ENCODE results near the gene AMOTL1. TPM values are rescaled to one million over a fixed set of nuclear protein-coding genes. Genes with fewer than 3 reads are reported as not detected.
"Not testable (repeated sequence)": the region's sequence is repeated elsewhere in the genome, so short reads cannot be mapped to it uniquely, and the experiment has no call there.

AMOTL1 gene
- total RNA-seq, 2 experiments from 2014 or later, result 3.9 to 4.6 TPM

DNA sequence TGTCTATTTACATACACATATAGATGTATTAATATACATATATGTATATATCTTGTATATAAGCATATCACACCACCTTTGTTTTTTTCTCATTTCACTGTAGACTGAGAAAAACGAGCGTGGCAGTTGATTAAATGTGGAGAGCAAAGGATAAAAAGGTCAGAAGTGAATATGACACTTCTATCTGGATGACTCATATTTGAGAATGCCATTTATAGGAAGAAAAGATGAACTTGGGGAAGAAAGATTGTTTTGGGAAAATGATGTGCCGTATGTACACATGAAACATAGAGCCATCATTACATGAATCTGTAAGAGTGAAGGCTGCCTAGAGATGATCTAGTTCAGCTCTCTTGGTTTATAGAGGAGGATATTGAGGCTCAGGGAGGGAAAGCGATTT lies 28.7 kb downstream of the AMOTL1 start:
- no peaks in the 10 kb centered on the region for H3K9me3 Mint-ChIP-seq (ENCODE audit: low read depth)
- ATAC-seq (no peak), DNase-seq (no peak)
- H3K4me1 Mint-ChIP-seq, result no peaks in the 10 kb centered on the region
- CTCF ChIA-PET, result no interaction called here
- no peaks in the 10 kb centered on the region for H3K36me3 Mint-ChIP-seq
- peaks cover 10% of the 10 kb centered on the region for H3K27me3 Mint-ChIP-seq
- H3K4me3 Mint-ChIP-seq, result no peak overlapping the region
- no peak overlapping the region for H3K27ac Mint-ChIP-seq

DNA sequence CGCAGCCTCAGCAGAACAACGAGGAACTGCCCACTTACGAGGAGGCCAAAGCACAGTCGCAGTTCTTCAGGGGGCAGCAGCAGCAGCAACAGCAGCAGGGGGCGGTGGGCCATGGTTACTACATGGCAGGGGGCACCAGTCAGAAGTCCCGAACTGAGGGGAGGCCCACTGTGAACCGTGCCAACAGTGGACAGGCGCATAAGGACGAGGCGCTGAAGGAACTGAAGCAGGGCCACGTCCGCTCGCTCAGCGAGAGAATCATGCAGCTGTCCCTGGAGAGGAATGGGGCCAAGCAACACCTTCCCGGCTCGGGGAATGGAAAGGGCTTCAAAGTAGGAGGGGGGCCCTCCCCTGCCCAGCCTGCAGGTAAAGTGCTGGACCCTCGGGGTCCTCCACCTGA lies 31.6 kb downstream of the AMOTL1 start:
- DNase-seq (no peak), ATAC-seq (no peak)
- CTCF ChIA-PET, result no interaction called here
- H3K27ac Mint-ChIP-seq, result no peak overlapping the region
- H3K27me3 Mint-ChIP-seq, result peaks cover 6% of the 10 kb centered on the region
- no peak overlapping the region for H3K4me3 Mint-ChIP-seq
- H3K9me3 Mint-ChIP-seq (ENCODE audit: low read depth), result no peaks in the 10 kb centered on the region
- H3K4me1 Mint-ChIP-seq, result no peaks in the 10 kb centered on the region
- no peaks in the 10 kb centered on the region for H3K36me3 Mint-ChIP-seq

DNA sequence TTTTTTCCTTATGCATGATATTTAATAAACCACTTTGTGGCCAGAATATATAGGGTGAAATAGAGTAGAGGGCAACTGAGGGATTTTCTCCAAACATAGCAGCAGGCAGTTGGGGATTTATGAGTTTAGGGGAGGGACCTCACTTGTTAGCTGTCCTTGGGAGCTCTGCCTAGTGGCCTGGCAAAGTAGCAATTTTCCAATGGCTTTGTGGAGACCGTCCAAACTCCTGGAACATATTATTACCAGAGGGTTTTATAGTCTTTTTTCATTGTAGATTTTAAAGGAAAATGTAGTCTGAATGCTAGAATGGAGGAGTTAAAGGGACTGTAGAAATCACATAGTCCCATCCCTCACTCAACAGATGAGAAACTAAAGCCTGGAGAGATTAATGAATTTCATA lies 32.3 kb downstream of the AMOTL1 start:
- Mint-ChIP-seq H3K27ac (no peak overlapping the region), H3K27me3 (peaks cover 5% of the 10 kb centered on the region), H3K9me3 (ENCODE audit: low read depth) (no peaks in the 10 kb centered on the region), H3K4me3 (no peak overlapping the region), H3K4me1 (no peaks in the 10 kb centered on the region), H3K36me3 (no peaks in the 10 kb centered on the region)
- no peak for DNase-seq
- CTCF ChIA-PET, result no interaction called here
- no peak for ATAC-seq

DNA sequence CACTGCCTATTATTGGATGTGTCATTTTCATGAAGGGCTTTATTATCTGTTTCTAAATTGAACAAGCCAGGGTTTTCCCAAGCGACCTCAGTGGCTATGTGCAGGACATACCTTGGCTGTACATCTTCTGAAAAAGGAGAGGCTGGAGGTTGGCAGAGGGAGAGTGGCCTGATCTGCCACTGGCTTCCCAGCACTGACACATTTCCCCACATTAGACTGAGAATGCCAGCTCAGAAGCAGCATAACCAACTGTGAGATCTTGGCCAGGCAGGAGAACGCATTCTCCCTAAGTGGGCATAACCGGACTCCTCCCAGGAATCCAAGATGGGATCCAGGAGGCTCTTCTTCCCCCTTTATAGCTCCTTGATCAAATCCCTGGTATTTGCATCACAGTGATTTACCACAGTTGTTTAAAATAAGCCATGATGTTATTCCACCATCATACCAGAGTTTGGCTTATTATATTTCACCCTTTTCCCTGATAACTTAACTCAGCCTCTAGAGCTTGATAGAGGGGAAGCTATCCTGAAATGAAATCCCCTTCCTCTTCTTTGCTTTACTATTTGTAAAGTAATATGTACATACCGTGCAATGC lies 33.8 kb downstream of the AMOTL1 start:
- H3K9me3 Mint-ChIP-seq (ENCODE audit: low read depth), result no peaks in the 10 kb centered on the region
- ATAC-seq, result no peak
- H3K27ac Mint-ChIP-seq, result no peak overlapping the region
- H3K4me3 Mint-ChIP-seq, result no peak overlapping the region
- DNase-seq, result no peak
- H3K36me3 Mint-ChIP-seq, result no peaks in the 10 kb centered on the region
- CTCF ChIA-PET, result no interaction called here
- no peaks in the 10 kb centered on the region for H3K4me1 Mint-ChIP-seq
- H3K27me3 Mint-ChIP-seq, result peaks cover 8% of the 10 kb centered on the region

DNA sequence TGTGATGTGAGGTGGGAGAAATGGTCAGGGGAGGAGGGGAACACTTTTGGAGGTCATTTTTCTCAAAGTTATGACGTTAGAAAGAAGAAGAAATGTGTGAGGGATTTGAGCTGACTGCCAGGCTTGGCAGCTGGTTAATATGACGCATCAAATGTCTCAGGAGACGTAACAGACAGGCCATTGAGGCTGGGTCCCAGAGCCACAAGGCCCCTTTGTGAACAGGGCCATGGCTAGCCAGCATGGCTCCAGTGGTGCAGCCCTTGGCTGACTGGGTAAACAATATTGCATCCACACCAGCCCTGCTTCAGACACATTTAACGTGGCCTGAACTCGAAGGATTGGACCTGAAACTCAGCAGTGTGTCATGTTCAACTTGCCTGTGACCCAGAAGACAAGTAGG lies 34.3 kb downstream of the AMOTL1 start:
- DNase-seq (no peak), ATAC-seq (no peak)
- H3K27me3 Mint-ChIP-seq, result peaks cover 8% of the 10 kb centered on the region
- no peak overlapping the region for H3K4me3 Mint-ChIP-seq
- H3K4me1 Mint-ChIP-seq, result no peaks in the 10 kb centered on the region
- H3K27ac Mint-ChIP-seq, result no peak overlapping the region
- no peaks in the 10 kb centered on the region for H3K9me3 Mint-ChIP-seq (ENCODE audit: low read depth)
- no peaks in the 10 kb centered on the region for H3K36me3 Mint-ChIP-seq
- CTCF ChIA-PET, result no interaction called here

DNA sequence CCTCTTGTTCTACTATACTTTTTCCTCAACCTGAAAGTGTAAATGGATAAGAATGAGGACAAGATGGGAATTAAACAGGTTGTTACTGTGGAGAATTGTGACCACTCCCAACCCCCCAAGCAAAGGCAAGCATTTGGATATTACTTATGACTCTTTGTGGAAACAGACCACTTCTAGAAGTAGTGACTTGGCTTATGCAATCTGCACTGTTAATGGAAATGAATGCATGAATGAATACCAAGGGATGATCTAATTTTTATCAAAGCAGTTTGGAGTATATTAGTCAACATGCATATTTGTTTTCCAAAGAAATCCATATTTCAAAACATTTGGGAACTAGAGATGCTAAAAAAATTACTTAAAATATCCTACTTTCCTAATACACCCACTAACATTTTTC lies 35.3 kb downstream of the AMOTL1 start:
- CTCF ChIA-PET, result no interaction called here
- peaks cover 8% of the 10 kb centered on the region for H3K27me3 Mint-ChIP-seq
- H3K4me3 Mint-ChIP-seq, result no peak overlapping the region
- H3K27ac Mint-ChIP-seq, result no peak overlapping the region
- no peaks in the 10 kb centered on the region for H3K9me3 Mint-ChIP-seq (ENCODE audit: low read depth)
- H3K36me3 Mint-ChIP-seq, result no peaks in the 10 kb centered on the region
- H3K4me1 Mint-ChIP-seq, result no peaks in the 10 kb centered on the region
- DNase-seq (no peak), ATAC-seq (no peak)

DNA sequence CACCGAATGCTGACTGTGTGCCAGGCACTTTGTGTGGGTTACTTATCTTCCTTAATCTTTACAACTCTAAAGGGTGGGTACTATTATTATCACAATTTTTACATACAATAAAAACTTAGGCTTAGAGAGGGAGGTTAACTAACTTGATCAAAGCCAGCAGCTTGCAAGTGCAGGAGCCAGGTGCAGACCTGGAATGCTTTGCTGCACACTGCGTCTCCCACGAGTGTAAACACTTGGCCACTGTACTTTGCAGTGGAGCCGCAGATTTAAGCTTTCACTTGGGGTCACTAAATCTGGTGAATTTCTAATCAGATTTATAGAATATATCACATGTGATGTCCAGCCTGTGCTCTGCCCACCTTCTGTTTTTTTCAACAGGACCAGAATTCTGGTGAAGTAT lies 36.7 kb downstream of the AMOTL1 start:
- no peak overlapping the region for H3K27ac Mint-ChIP-seq
- CTCF ChIA-PET, result no interaction called here
- H3K4me1 Mint-ChIP-seq, result no peaks in the 10 kb centered on the region
- H3K27me3 Mint-ChIP-seq, result peaks cover 11% of the 10 kb centered on the region
- ATAC-seq (no peak), DNase-seq (no peak)
- no peaks in the 10 kb centered on the region for H3K9me3 Mint-ChIP-seq (ENCODE audit: low read depth)
- H3K4me3 Mint-ChIP-seq, result no peak overlapping the region
- no peaks in the 10 kb centered on the region for H3K36me3 Mint-ChIP-seq

DNA sequence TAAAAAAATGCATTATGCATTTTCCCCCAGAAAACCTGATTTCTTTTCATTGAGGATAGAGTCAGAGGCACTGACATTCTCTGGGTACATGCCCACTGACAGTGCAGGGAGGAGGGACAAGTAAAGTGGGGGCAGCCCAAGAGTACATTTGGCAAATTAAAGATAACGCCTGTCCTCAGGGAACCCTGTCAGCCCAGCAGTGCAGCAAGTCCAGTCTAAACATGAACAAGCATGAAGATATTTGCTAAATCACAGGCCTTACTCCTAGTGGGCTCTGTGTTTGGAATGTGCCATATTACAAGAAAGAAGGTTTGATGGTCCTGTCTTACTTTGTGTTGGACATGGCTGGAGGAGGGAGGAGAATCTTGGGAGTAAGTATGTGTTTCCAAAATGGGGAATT lies 37.9 kb downstream of the AMOTL1 start:
- DNase-seq (no peak), ATAC-seq (no peak)
- no peaks in the 10 kb centered on the region for H3K9me3 Mint-ChIP-seq (ENCODE audit: low read depth)
- no peaks in the 10 kb centered on the region for H3K36me3 Mint-ChIP-seq
- no peaks in the 10 kb centered on the region for H3K4me1 Mint-ChIP-seq
- peaks cover 14% of the 10 kb centered on the region for H3K27me3 Mint-ChIP-seq
- no peak overlapping the region for H3K27ac Mint-ChIP-seq
- no peak overlapping the region for H3K4me3 Mint-ChIP-seq
- CTCF ChIA-PET, result interaction anchor here (0.8 kb wide), 1 partner anchor 1961 kb away, joined by 3 read pairs; no protein-coding TSS in a partner anchor

DNA sequence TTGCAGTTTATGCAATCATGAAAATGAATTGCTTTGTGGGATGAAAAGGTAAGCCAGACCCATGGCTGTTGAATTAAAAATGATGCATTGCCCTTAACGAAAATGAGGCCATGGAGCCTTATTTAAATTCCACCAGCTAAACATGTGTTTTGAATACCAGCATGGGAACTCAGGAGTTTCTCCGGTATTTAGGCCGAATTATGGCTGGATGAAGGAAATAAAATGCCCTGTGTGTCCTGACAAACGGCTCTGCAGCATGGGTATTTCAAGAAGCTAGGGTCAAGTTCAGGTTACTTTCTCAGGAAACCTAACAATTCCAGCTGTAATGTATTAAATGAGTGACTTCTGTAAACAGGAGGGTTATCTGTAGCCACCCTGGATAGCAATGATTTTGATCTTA lies 38.3 kb downstream of the AMOTL1 start:
- CTCF ChIA-PET, result interaction anchor here (0.9 kb wide), 1 partner anchor 11 kb away, joined by 3 read pairs; no protein-coding TSS in a partner anchor

DNA sequence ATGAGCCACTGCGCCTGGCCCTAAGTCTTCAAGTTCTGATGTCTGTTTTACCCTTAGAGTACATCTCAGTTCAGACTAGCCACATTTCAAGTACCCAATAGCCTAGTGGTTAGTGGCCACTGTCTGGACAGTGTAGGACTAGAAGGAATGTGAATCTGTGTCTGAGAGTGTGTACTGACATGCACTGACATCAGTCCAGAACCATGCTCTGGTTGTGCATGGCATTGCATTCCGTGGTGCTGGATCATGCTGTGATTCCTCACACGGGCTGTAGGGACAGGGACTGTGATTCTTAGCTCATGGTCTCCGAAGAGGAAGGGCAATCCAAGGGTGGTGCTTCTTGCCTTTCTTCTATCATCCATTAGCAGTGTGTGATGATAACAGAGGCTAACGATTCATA lies 41.1 kb downstream of the AMOTL1 start:
- Mint-ChIP-seq H3K36me3 (peaks cover 1% of the 10 kb centered on the region), H3K27me3 (peaks cover 22% of the 10 kb centered on the region), H3K4me1 (no peaks in the 10 kb centered on the region), H3K4me3 (no peak overlapping the region), H3K27ac (no peak overlapping the region), H3K9me3 (ENCODE audit: low read depth) (peaks cover 2% of the 10 kb centered on the region)
- CTCF ChIA-PET, result no interaction called here
- no peak for ATAC-seq
- no peak for DNase-seq

More for the DNA sequence above, 38.3 kb downstream of the AMOTL1 start:
- Mint-ChIP-seq H3K4me1 (no peaks in the 10 kb centered on the region), H3K36me3 (no peaks in the 10 kb centered on the region), H3K27ac (no peak overlapping the region), H3K4me3 (no peak overlapping the region), H3K27me3 (peaks cover 14% of the 10 kb centered on the region), H3K9me3 (ENCODE audit: low read depth) (no peaks in the 10 kb centered on the region)
- DNase-seq (no peak), ATAC-seq (no peak)

DNA sequence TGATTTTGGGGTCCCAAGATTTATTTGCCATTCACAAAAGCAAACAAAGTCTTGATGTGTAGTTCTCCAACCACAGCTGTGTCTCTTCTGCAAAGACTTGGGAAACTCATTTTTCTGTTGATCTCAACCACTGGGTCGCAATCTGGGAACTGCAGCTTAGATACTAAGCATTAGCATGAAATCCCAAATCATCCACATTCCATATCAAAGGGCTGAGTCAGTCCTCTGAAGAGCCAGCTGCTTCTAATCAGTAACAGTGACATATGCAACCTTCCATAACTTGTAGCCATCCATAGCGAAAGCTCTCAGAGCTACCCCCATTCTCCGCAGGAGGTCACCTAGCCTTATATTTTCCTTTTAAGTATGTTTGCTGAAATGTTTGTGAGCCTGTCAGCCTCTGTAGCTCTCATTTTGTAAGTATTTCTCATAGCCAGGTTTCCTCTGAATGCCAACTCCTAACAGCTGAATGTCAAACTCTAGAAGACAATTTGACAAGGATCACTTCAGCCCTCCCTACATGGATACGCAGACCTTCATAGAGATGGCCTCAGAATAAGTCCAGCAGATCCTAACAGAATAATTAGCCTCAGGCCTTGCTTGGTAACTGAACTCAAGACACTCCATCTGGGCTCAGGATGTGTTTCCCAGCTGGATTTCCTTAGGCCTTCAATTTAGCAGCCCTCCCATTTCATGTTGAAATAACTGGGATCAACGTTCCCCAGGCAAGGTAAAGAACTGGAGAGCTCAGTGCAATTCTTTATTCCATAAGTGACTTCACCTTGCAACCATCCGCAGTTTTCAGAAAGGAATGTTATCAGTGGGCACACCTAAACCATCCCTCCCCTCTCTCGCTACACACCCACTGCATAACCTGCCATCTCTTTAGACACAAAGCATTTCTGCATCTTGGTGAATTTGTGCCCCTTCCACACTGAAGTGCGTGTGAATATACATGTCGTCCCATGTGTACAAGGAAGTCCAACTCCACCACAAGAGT lies 44.9 kb downstream of the AMOTL1 start:
- H3K9me3 Mint-ChIP-seq (ENCODE audit: low read depth); H3K4me3 Mint-ChIP-seq; DNase-seq; H3K36me3 Mint-ChIP-seq; H3K4me1 Mint-ChIP-seq; CTCF ChIA-PET; H3K27ac Mint-ChIP-seq; ATAC-seq: not testable (repeated sequence)
- peaks cover 18% of the 10 kb centered on the region for H3K27me3 Mint-ChIP-seq

DNA sequence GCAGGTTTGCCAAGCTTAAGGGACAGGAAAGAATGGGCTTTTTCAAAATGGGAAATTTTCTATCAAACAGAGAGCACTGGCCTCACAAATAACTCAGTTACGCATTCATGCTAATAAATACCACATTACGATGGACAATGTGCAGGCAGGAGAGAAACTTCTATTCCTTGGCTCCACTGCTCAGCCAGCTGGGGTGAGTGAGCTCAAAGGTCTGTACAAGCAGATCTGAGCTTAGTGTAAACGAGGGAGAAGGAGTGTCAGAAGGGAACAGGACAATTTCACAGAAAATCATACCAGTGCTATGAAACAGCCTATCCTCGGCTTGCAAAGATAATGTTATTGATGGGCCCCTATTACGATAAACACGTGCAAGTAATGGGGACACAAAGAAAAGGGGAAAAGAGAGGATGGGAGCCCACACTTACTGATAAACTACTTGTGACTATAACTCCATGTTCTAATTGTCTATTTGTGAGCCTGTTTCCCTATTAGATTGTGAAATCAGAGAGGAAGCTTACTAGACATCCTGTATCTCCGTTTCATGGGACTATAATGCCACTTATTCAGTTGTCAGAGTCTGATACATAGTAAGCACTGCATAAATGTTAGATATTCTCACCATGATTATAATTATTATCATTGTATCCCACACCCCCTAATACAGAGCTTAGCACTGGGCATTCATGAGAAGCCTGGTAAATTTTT lies 46.3 kb downstream of the AMOTL1 start:
- peaks cover 19% of the 10 kb centered on the region for H3K27me3 Mint-ChIP-seq
- DNase-seq (no peak), ATAC-seq (no peak)
- no peaks in the 10 kb centered on the region for H3K4me1 Mint-ChIP-seq
- no peak overlapping the region for H3K4me3 Mint-ChIP-seq
- CTCF ChIA-PET, result interaction anchor here (0.8 kb wide), 1 partner anchor 84 kb away, joined by 3 read pairs; no protein-coding TSS in a partner anchor
- H3K9me3 Mint-ChIP-seq (ENCODE audit: low read depth), result peaks cover 9% of the 10 kb centered on the region
- peaks cover 7% of the 10 kb centered on the region for H3K36me3 Mint-ChIP-seq
- H3K27ac Mint-ChIP-seq, result no peak overlapping the region

DNA sequence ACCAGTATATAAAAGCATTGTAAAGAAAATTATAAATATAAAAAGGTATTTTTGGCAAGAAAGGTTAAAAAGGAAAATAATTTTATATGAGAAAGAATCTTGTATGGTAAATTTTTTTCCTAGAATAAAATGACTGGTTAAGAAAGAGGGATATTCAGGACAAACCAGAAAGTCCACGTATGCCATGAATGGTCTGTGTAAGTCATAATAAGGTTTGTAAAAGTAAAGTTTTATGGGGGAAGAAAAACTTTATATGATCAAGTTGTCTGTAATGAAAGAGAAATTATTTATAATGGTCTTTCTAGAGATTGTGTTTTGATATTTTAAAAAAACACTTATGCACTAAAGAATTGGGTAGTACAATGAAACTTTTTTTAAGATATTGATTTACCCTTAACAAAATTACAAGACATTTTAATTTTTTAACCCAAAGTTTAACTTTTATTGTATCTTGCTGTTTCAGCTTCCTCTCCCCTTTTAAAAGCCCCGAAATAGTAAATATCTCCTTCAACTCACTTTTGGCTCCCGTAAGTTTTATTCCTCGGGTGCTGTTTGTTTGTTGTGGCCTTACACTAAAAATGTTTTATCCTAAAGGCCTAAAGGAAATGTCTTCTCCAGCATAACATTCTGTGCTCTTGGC lies 47.7 kb downstream of the AMOTL1 start:
- Mint-ChIP-seq H3K27ac (no peak overlapping the region), H3K4me3 (no peak overlapping the region), H3K36me3 (peaks cover 7% of the 10 kb centered on the region), H3K9me3 (ENCODE audit: low read depth) (peaks cover 9% of the 10 kb centered on the region), H3K27me3 (peaks cover 17% of the 10 kb centered on the region), H3K4me1 (no peaks in the 10 kb centered on the region)
- ATAC-seq (no peak), DNase-seq (no peak)
- CTCF ChIA-PET, result no interaction called here
